Measurements from ENCODE around the gene CACNB4.

Gene CACNB4

GRCh38 chr2:152067823-152068222, 31.0 kb downstream of the CACNB4 start:
- Histone ChIP-seq H3K4me3 (ENCODE audit: low read length) (no peak overlapping the region), H3K27ac (ENCODE audit: low read depth, low read length) (no peak overlapping the region), H3K4me1 (ENCODE audit: insufficient read depth, low read length) (peaks cover 8% of the 10 kb centered on the region; the same call in 1 of the 2 replicates), H3K9ac (ENCODE audit: low read depth, low read length) (no peak overlapping the region), H3K27me3 (ENCODE audit: insufficient read depth, low read length) (no peaks in the 10 kb centered on the region), H3K9me3 (ENCODE audit: insufficient read depth, low read depth, low read length) (no peaks in the 10 kb centered on the region), H3K36me3 (ENCODE audit: insufficient read depth, low read length) (no peaks in the 10 kb centered on the region)
- WGBS = 79% methylated on average over 1 of the region's 1 CpG

DNA sequence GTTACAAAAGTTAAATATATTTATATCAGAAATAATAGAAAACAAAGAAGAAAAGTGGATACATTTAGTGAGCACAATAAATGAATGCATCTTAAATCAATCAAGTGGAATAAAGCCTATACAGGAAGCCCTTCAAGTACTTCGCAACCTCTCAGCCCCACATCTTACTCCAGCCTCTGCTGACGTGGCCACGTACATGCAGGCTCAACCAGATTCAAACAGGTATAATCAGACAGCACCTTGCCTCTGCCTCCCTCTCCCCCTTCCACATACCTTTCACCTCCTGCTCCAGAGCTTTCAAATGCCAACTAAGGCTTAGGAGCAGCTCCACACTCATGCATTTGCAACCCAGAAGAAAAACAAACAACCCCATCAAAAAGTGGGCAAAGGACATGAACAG, 32.9 kb downstream of the CACNB4 start:
- Histone ChIP-seq H3K9ac (ENCODE audit: low read depth, low read length) (no peak overlapping the region), H3K36me3 (ENCODE audit: insufficient read depth, low read length) (no peaks in the 10 kb centered on the region), H3K27me3 (ENCODE audit: insufficient read depth, low read length) (no peaks in the 10 kb centered on the region), H3K27ac (ENCODE audit: low read depth, low read length) (no peak overlapping the region), H3K4me1 (ENCODE audit: insufficient read depth, low read length) (peaks cover 8% of the 10 kb centered on the region; the same call in 1 of the 2 replicates), H3K4me3 (ENCODE audit: low read length) (no peak overlapping the region), H3K9me3 (ENCODE audit: insufficient read depth, low read depth, low read length) (no peaks in the 10 kb centered on the region)
- 81% methylated on average over 3 of the region's 3 CpGs for WGBS

DNA sequence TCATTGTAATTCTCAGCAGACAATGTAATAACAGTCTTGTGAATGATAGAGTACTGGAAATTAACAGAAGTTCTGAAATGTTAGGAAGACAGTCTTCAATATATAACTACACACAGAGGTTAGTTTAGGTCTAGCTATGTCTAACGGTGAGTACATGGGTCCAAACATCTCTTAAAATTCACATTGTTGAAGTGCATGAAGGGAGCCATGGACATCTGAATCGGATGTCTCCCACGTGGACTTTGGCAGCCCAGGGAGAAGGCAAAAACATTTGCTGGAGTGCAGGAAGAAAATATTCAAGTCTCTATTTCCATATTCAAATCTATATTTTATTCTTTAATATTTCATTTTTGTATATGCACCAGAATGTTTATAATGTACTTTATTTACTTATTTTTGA, 34.8 kb downstream of the CACNB4 start:
- 0 out of 2 replicates have a peak, but pooled peaks cover under 1% of the 10 kb centered on the region for H3K9me3 ChIP-seq (ENCODE audit: insufficient read depth, low read depth, low read length)
- H3K36me3 ChIP-seq (ENCODE audit: insufficient read depth, low read length) = no peaks in the 10 kb centered on the region
- no peak overlapping the region for H3K27ac ChIP-seq (ENCODE audit: low read depth, low read length)
- H3K9ac ChIP-seq (ENCODE audit: low read depth, low read length) = no peak overlapping the region
- peaks cover 8% of the 10 kb centered on the region; the same call in 1 of the 2 replicates for H3K4me1 ChIP-seq (ENCODE audit: insufficient read depth, low read length)
- 100% methylated on average over 3 of the region's 3 CpGs for WGBS
- H3K27me3 ChIP-seq (ENCODE audit: insufficient read depth, low read length) = no peaks in the 10 kb centered on the region
- no peak overlapping the region for H3K4me3 ChIP-seq (ENCODE audit: low read length)

- Histone ChIP-seq H3K27ac (ENCODE audit: low read depth, low read length) (no peak overlapping the region), H3K4me3 (ENCODE audit: low read length) (no peak overlapping the region), H3K4me1 (ENCODE audit: insufficient read depth, low read length) (peaks cover 8% of the 10 kb centered on the region; the same call in 1 of the 2 replicates), H3K9me3 (ENCODE audit: insufficient read depth, low read depth, low read length) (peaks cover 6% of the 10 kb centered on the region; the same call in 1 of the 2 replicates), H3K9ac (ENCODE audit: low read depth, low read length) (no peak overlapping the region), H3K27me3 (ENCODE audit: insufficient read depth, low read length) (no peaks in the 10 kb centered on the region), H3K36me3 (ENCODE audit: insufficient read depth, low read length) (no peaks in the 10 kb centered on the region)
- 90% methylated on average over 3 of the region's 3 CpGs for WGBS
Observed at GRCh38 chr2:152063325-152063924, 35.4 kb downstream of the CACNB4 start.

DNA sequence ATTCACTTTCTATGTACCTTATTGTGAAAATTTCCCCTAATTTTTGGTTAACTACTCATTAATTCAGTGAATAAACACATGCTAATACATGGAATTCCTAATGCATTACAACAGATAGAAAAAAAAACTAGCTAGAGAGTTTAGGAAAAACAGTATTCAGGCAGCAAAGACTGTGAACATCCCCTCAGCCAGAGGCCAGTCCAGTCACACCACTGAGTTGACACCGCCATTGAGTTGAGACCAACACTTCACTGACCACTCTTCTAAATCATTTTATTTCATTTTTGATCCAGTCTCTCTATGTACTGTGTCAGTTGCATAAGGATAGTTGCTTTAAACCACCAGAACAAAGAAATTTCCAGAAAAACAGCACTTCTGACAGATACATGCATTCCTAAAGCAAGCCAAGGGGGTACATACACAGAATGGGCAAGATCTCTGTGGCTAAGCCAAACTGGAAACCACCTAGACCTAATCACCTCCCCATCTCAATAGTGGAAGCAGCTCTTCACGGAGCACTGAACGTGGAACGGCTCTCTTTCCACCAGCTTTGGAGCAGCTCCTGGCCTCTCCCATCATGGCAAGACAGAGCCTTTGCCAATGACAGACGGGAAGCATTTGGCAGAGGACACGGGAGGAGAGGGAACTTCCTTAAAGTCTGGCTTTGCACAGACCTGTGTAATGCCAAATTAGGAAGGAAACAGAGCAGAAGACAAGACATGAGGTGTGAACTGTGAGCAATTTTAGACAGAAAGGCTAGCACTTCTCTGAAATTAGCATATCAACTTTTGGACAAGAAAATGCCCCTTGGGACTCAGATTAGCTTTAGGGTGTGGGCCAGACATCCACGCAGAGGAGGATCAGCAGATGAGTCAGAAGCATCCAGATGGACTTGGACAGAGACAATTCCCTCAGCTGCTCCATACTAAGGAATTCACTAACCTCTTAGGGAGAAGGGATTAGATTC, 36.4 kb downstream of the CACNB4 start:
- Histone ChIP-seq H3K9ac (ENCODE audit: low read depth, low read length) (no peak overlapping the region), H3K27ac (ENCODE audit: low read depth, low read length) (no peak overlapping the region), H3K36me3 (ENCODE audit: insufficient read depth, low read length) (no peaks in the 10 kb centered on the region), H3K4me1 (ENCODE audit: insufficient read depth, low read length) (peaks cover 8% of the 10 kb centered on the region; the same call in 1 of the 2 replicates), H3K9me3 (ENCODE audit: insufficient read depth, low read depth, low read length) (peaks cover 15% of the 10 kb centered on the region; the same call in 1 of the 2 replicates), H3K27me3 (ENCODE audit: insufficient read depth, low read length) (no peaks in the 10 kb centered on the region), H3K4me3 (ENCODE audit: low read length) (no peak overlapping the region)
- WGBS = 90% methylated on average over 7 of the region's 7 CpGs

DNA sequence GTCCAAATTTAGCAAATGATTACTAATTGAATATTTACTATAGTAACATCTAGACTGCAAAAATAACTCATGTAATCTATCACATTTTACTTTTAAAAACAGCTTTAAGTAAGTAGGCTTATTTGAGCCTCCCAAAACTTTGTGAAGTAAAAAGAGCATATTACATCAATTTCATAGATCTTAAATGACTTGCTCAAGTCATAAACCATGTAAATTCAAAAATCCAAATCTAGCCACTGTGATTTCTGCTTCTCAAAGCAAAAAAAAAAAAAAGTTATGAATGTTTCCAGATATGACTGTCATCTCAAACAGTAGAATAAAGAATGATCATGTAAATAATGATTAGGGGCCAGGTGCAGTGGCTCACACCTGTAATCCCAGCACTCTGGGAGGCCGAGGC, 37.5 kb downstream of the CACNB4 start:
- Histone ChIP-seq H3K9ac (ENCODE audit: low read depth, low read length) (no peak overlapping the region), H3K4me1 (ENCODE audit: insufficient read depth, low read length) (peaks cover 8% of the 10 kb centered on the region; the same call in 1 of the 2 replicates), H3K27me3 (ENCODE audit: insufficient read depth, low read length) (no peaks in the 10 kb centered on the region), H3K27ac (ENCODE audit: low read depth, low read length) (no peak overlapping the region), H3K4me3 (ENCODE audit: low read length) (no peak overlapping the region), H3K36me3 (ENCODE audit: insufficient read depth, low read length) (no peaks in the 10 kb centered on the region), H3K9me3 (ENCODE audit: insufficient read depth, low read depth, low read length) (peaks cover 17% of the 10 kb centered on the region; the same call in 1 of the 2 replicates)
- WGBS = 93% methylated on average over 1 of the region's 1 CpG

DNA sequence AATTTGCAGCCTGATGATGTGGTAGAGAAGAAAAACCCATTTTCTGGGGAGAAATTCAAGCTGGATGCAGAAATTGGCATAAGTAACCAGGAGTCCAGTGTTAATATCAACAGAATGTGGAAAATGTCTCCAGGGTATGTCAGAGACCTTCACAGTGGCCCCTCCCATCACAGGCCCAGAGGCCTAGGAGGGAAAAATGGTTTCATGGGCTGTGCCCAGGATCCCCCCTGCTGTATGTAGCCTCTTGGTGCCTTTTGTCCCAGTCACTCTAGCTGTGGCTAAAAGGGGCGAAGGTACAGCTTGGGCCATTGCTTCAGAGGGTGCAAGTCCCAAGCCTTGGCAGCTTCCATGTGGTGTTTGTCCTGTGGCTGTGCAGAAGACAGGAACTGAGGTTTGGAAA, 40.2 kb downstream of the CACNB4 start:
- Histone ChIP-seq H3K27ac (ENCODE audit: low read depth, low read length) (no peak overlapping the region), H3K9ac (ENCODE audit: low read depth, low read length) (no peak overlapping the region), H3K4me1 (ENCODE audit: insufficient read depth, low read length) (peaks cover 6% of the 10 kb centered on the region; the same call in 1 of the 2 replicates), H3K27me3 (ENCODE audit: insufficient read depth, low read length) (no peaks in the 10 kb centered on the region), H3K36me3 (ENCODE audit: insufficient read depth, low read length) (no peaks in the 10 kb centered on the region), H3K9me3 (ENCODE audit: insufficient read depth, low read depth, low read length) (peaks cover 17% of the 10 kb centered on the region; the same call in 1 of the 2 replicates), H3K4me3 (ENCODE audit: low read length) (no peak overlapping the region)
- WGBS = 56% methylated on average over 1 of the region's 1 CpG

- H3K36me3 ChIP-seq (ENCODE audit: insufficient read depth, low read length) = no peaks in the 10 kb centered on the region
- no peak overlapping the region for H3K4me3 ChIP-seq (ENCODE audit: low read length)
- no peak overlapping the region for H3K27ac ChIP-seq (ENCODE audit: low read depth, low read length)
- H3K9me3 ChIP-seq (ENCODE audit: insufficient read depth, low read depth, low read length) = peaks cover 17% of the 10 kb centered on the region; the same call in 1 of the 2 replicates
- H3K4me1 ChIP-seq (ENCODE audit: insufficient read depth, low read length) = peaks cover 5% of the 10 kb centered on the region; the same call in 1 of the 2 replicates
- H3K27me3 ChIP-seq (ENCODE audit: insufficient read depth, low read length) = no peaks in the 10 kb centered on the region
- H3K9ac ChIP-seq (ENCODE audit: low read depth, low read length) = no peak overlapping the region
- 68% methylated on average over 4 of the region's 4 CpGs for WGBS
Observed at GRCh38 chr2:152056418-152056817, 42.4 kb downstream of the CACNB4 start.

DNA sequence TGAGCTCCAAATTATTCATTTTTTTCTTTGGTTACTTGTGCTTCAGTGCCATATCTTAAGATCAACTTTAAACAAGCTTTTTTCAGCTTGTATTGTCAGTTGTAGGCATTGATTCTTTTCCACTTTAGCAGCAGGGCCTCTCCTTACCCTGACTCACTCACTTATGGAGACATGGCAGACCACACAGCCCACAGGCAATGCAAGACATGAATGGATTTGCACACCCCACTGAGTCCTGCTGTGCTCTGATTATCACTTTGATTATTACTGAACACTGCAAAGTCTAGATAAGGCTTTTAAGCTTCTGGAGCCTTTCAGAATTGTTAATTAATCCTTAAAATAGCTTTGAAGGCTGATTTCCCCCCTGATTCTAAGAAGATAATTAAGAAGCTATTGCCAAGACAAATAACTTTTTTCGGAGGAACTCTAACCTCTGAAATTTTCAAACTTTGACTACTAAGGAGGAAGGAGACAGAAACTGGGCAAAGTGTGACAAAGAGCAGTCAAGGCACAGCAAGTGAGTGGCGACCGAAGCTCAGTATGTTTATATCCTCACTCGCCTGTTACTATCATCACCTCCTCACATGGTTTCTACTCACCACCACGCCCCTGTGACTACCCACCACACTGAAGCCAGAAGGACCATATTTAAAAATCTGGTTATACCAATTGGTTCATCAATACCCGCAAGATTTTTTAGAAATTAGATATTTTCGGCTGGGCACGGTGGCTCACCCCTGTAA, 43.3 kb downstream of the CACNB4 start:
- H3K27ac ChIP-seq (ENCODE audit: low read depth, low read length) = no peak overlapping the region
- H3K36me3 ChIP-seq (ENCODE audit: insufficient read depth, low read length) = no peaks in the 10 kb centered on the region
- peaks cover 17% of the 10 kb centered on the region; the same call in 1 of the 2 replicates for H3K9me3 ChIP-seq (ENCODE audit: insufficient read depth, low read depth, low read length)
- H3K4me1 ChIP-seq (ENCODE audit: insufficient read depth, low read length) = peaks cover 14% of the 10 kb centered on the region
- H3K27me3 ChIP-seq (ENCODE audit: insufficient read depth, low read length) = no peaks in the 10 kb centered on the region
- H3K4me3 ChIP-seq (ENCODE audit: low read length) = no peak overlapping the region
- no peak overlapping the region for H3K9ac ChIP-seq (ENCODE audit: low read depth, low read length)
- 89% methylated on average over 8 of the region's 8 CpGs for WGBS

- H3K27ac ChIP-seq (ENCODE audit: low read depth, low read length) = no peak overlapping the region
- H3K9ac ChIP-seq (ENCODE audit: low read depth, low read length) = no peak overlapping the region
- H3K4me1 ChIP-seq (ENCODE audit: insufficient read depth, low read length) = peaks cover 23% of the 10 kb centered on the region
- no peaks in the 10 kb centered on the region for H3K36me3 ChIP-seq (ENCODE audit: insufficient read depth, low read length)
- peaks cover 17% of the 10 kb centered on the region; the same call in 1 of the 2 replicates for H3K9me3 ChIP-seq (ENCODE audit: insufficient read depth, low read depth, low read length)
- H3K27me3 ChIP-seq (ENCODE audit: insufficient read depth, low read length) = no peaks in the 10 kb centered on the region
- WGBS = 100% methylated on average over 2 of the region's 2 CpGs
- no peak overlapping the region for H3K4me3 ChIP-seq (ENCODE audit: low read length)
Observed at GRCh38 chr2:152054593-152054992, 44.3 kb downstream of the CACNB4 start.
